Femur (tissue), 1 donor: ENCODE measurements around the gene ZNF362.

Experiments
- DNase-seq: peaks from one replicate; pipeline ENCODE4 v3.0.0-alpha.2; 2017

ZNF362 gene

GRCh38 chr1:33269621-33270020 is 13.3 kb downstream of the ZNF362 start:
- no peak for DNase-seq

GRCh38 chr1:33270379-33270778 is 14.1 kb downstream of the ZNF362 start:
- DNase-seq: no peak

GRCh38 chr1:33270808-33271465 is 14.6 kb downstream of the ZNF362 start:
- no peak for DNase-seq

- no peak for DNase-seq
These were observed 15.6 kb downstream of the ZNF362 start for GRCh38 chr1:33271666-33272505.

- DNase-seq: no peak
These were observed 16.2 kb downstream of the ZNF362 start for GRCh38 chr1:33272509-33272908.

GRCh38 chr1:33272930-33273329 is 16.6 kb downstream of the ZNF362 start:
- no peak for DNase-seq

- DNase-seq: no peak
These were observed 17.1 kb downstream of the ZNF362 start for GRCh38 chr1:33273406-33273805.

GRCh38 chr1:33273961-33274371 is 17.7 kb downstream of the ZNF362 start:
- no peak for DNase-seq

- DNase-seq: no peak
These were observed 18.2 kb downstream of the ZNF362 start for GRCh38 chr1:33274446-33274845.

- no peak for DNase-seq
These were observed 18.9 kb downstream of the ZNF362 start for GRCh38 chr1:33275195-33275594.

- no peak for DNase-seq
These were observed 19.6 kb downstream of the ZNF362 start for GRCh38 chr1:33275706-33276572.

GRCh38 chr1:33276573-33277298 is 20.4 kb downstream of the ZNF362 start:
- DNase-seq: no peak

GRCh38 chr1:33277488-33278084 is 21.3 kb downstream of the ZNF362 start:
- DNase-seq: peak; percentile 5

- no peak for DNase-seq
These were observed 23.9 kb downstream of the ZNF362 start for GRCh38 chr1:33280091-33280661.

GRCh38 chr1:33281554-33282303 is 25.4 kb downstream of the ZNF362 start:
- DNase-seq: no peak

GRCh38 chr1:33282791-33283190 is 26.5 kb downstream of the ZNF362 start:
- DNase-seq: no peak

GRCh38 chr1:33284049-33284448 is 27.8 kb downstream of the ZNF362 start:
- no peak for DNase-seq

GRCh38 chr1:33286451-33287185 is 30.3 kb downstream of the ZNF362 start:
- DNase-seq: peak; percentile 8

- DNase-seq: no peak
These were observed 31.0 kb downstream of the ZNF362 start for GRCh38 chr1:33287317-33287716.
